GM23338 (cell line): ENCODE measurements around the gene NDUFB8. TPM values are rescaled to one million over a fixed set of nuclear protein-coding genes. Genes with fewer than 3 reads are reported as not detected.

Source experiments
- ATAC-seq: fragments of 200-7000 bp; cut with Tn5 transposase; 3 replicates; pipeline ENCODE4 v1.9.1; 2020
- DNase-seq: peaks from one replicate; pipeline ENCODE4 v3.0.0-alpha.2; 2015; ENCODE audit warnings: low spot score
- H2AFZ ChIP-seq: fragments of 200-600 bp; sonication (generic); 2 replicates; pipeline ENCODE4 v1.8.0; 2016; ENCODE audit warnings: antibody characterized with exemption, mild to moderate bottlenecking, moderate library complexity
- H3F3A ChIP-seq: fragments of 200-600 bp; sonication (generic); replicated peaks from 2 replicates; pipeline ENCODE4 v1.8.0; 2017; ENCODE audit warnings: antibody characterized with exemption, mixed run types, low read depth
- H3K27ac ChIP-seq: fragments of 200-600 bp; sonication (generic); 2 replicates; pipeline ENCODE4 v1.6.1; 2016; ENCODE audit warnings: low read depth
- H3K27me3 ChIP-seq: fragments of 200-600 bp; sonication (generic); 2 replicates; pipeline ENCODE4 v1.8.0; 2016; ENCODE audit warnings: mild to moderate bottlenecking, mixed run types, moderate library complexity; ENCODE audit not compliant: insufficient read depth
- H3K36me3 ChIP-seq: fragments of 200-600 bp; sonication (generic); 2 replicates; pipeline ENCODE4 v1.8.0; 2016; ENCODE audit warnings: mild to moderate bottlenecking; ENCODE audit not compliant: insufficient read depth
- H3K4me1 ChIP-seq: fragments of 200-600 bp; sonication (generic); 2 replicates; pipeline ENCODE4 v1.8.0; 2016; ENCODE audit warnings: mild to moderate bottlenecking, moderate library complexity; ENCODE audit not compliant: insufficient read depth
- H3K4me2 ChIP-seq: fragments of 200-600 bp; sonication (generic); 2 replicates; pipeline ENCODE4 v1.7.1; 2017; ENCODE audit warnings: mixed run types
- H3K4me3 ChIP-seq: fragments of 200-600 bp; sonication (generic); 2 replicates; pipeline ENCODE4 v1.6.1; 2016; ENCODE audit warnings: mixed run types
- H3K79me2 ChIP-seq: fragments of 200-600 bp; sonication (generic); replicated peaks from 2 replicates; pipeline ENCODE4 v1.8.0; 2017; ENCODE audit warnings: mild to moderate bottlenecking; ENCODE audit not compliant: insufficient read depth
- H3K9me2 ChIP-seq: fragments of 200-600 bp; sonication (generic); 2 replicates; pipeline ENCODE4 v1.8.0; 2017; ENCODE audit not compliant: insufficient read depth
- H4K20me1 ChIP-seq: fragments of 200-600 bp; sonication (generic); replicated peaks from 2 replicates; pipeline ENCODE4 v1.8.0; 2017; ENCODE audit warnings: mild to moderate bottlenecking; ENCODE audit not compliant: insufficient read depth
- H3K27ac Mint-ChIP-seq: 2 replicates; pipeline ENCODE4 v1.8.0; 2020; ENCODE audit warnings: inconsistent platforms, mild to moderate bottlenecking, moderate library complexity, mixed read lengths
- H3K27me3 Mint-ChIP-seq: 3 replicates; pipeline ENCODE4 v1.8.0; 2022; ENCODE audit warnings: low read depth, mild to moderate bottlenecking, moderate library complexity, mixed read lengths, inconsistent platforms; ENCODE audit not compliant: insufficient read depth, poor library complexity
- H3K36me3 Mint-ChIP-seq: 3 replicates; pipeline ENCODE4 v1.8.0; 2021; ENCODE audit warnings: low read depth, mild to moderate bottlenecking, inconsistent platforms, moderate library complexity, mixed read lengths
- H3K4me1 Mint-ChIP-seq: 3 replicates; pipeline ENCODE4 v1.8.0; 2020; ENCODE audit warnings: mild to moderate bottlenecking, inconsistent platforms, mixed read lengths
- H3K4me3 Mint-ChIP-seq: 3 replicates; pipeline ENCODE4 v1.8.0; 2021; ENCODE audit warnings: moderate library complexity, mild to moderate bottlenecking, inconsistent platforms, mixed read lengths
- H3K9me3 Mint-ChIP-seq: 3 replicates; pipeline ENCODE4 v1.8.0; 2020; ENCODE audit warnings: moderate library complexity, mild to moderate bottlenecking, inconsistent platforms, mixed read lengths
- CREB1 ChIP-seq: fragments of 250-450 bp; sonication (Bioruptor Pico); IDR thresholded peaks from 2 replicates; pipeline ENCODE4 v1.5.0; 2020; ENCODE audit warnings: low read depth, mild to moderate bottlenecking, moderate library complexity
- CTCF ChIP-seq, 2 experiments: fragments of 200-600 bp in 1 of 2; sonication (generic) in 1 of 2; conservative IDR thresholded peaks; 2 replicates each; pipeline versions ENCODE4 v1.5.1 to v1.6.1; 2016 to 2017; ENCODE audit warnings: antibody characterized with exemption in 2 of 2, low read depth in 2 of 2, mild to moderate bottlenecking in 2 of 2, moderate library complexity in 1 of 2
- ETS1 ChIP-seq: IDR thresholded peaks from 2 replicates; pipeline ENCODE4 v1.6.1; 2016; ENCODE audit warnings: antibody characterized with exemption
- EZH2 ChIP-seq: fragments of 200-600 bp; sonication (generic); IDR thresholded peaks from one replicate; pipeline ENCODE4 v1.8.0; 2017; ENCODE audit warnings: antibody characterized with exemption, mild to moderate bottlenecking, low read depth; ENCODE audit not compliant: unreplicated experiment
- EZH2phosphoT487 ChIP-seq: fragments of 200-600 bp; sonication (generic); IDR thresholded peaks from one replicate; pipeline ENCODE4 v1.8.1; 2018; ENCODE audit warnings: antibody characterized with exemption; ENCODE audit not compliant: unreplicated experiment
- JUNB ChIP-seq: IDR thresholded peaks from one replicate; pipeline ENCODE4 v1.6.1; 2016; ENCODE audit warnings: antibody characterized with exemption; ENCODE audit not compliant: unreplicated experiment
- NANOG ChIP-seq: IDR thresholded peaks from 2 replicates; pipeline ENCODE4 v1.6.1; 2016; ENCODE audit warnings: antibody characterized with exemption, borderline replicate concordance
- POLR2AphosphoS5 ChIP-seq: IDR thresholded peaks from 2 replicates; pipeline ENCODE4 v1.6.1; 2016; ENCODE audit warnings: antibody characterized with exemption, low read depth
- REST ChIP-seq: IDR thresholded peaks from one replicate; pipeline ENCODE4 v1.6.1; 2018; ENCODE audit warnings: antibody characterized with exemption; ENCODE audit not compliant: unreplicated experiment
- STAT1 ChIP-seq: IDR thresholded peaks from one replicate; pipeline ENCODE4 v1.6.1; 2016; ENCODE audit warnings: antibody characterized with exemption; ENCODE audit not compliant: unreplicated experiment
- ZNF114 ChIP-seq: fragments of 250-450 bp; sonication (Bioruptor Pico); IDR thresholded peaks from 2 replicates; pipeline ENCODE4 v1.5.0; 2020; ENCODE audit warnings: mild to moderate bottlenecking, moderate library complexity
- ZNF331 ChIP-seq: fragments of 250-450 bp; sonication (Bioruptor Pico); IDR thresholded peaks from 2 replicates; pipeline ENCODE4 v1.5.0; 2020; ENCODE audit warnings: low read depth, mild to moderate bottlenecking, moderate library complexity
- ZNF462 ChIP-seq: fragments of 250-450 bp; sonication (Bioruptor Pico); IDR thresholded peaks from 2 replicates; pipeline ENCODE4 v1.5.0; 2020; ENCODE audit warnings: mild to moderate bottlenecking, moderate library complexity
- polyA plus RNA-seq: library from polyadenylated mRNA; unstranded; fragments of >200 nt; fragmentation: Nextera tagmentation; extraction: Ambion mirVana; gene quantifications from 2 replicates; pipeline ENCODE4 v1.2.1, GENCODE V29; 2016
- total RNA-seq: library from RNA; depleted of rRNA; stranded (reverse); fragments of >200 nt; shearing (Covaris generic); gene quantifications from 2 replicates; pipeline ENCODE4 v1.2.3, GENCODE V29; 2014

The NDUFB8 gene
- total and polyA plus RNA-seq, 2 experiments from 2014 or later = 131 to 464 TPM

GRCh38 chr10:100479037-100479436 lies 50.6 kb downstream of the NDUFB8 start:
- Histone ChIP-seq H2AFZ (no peak overlapping the region), H3K27me3 (peaks cover 59% of the 10 kb centered on the region), H3K4me2 (no peak overlapping the region), H3K9me2 (no peaks in the 10 kb centered on the region), H4K20me1 (0 out of 2 replicates have a peak, but pooled peaks cover 8% of the 10 kb centered on the region), H3K4me1 (peaks cover 11% of the 10 kb centered on the region), H3K27ac (no peak overlapping the region), H3K36me3 (peaks cover 3% of the 10 kb centered on the region; the same call in 1 of the 2 replicates), H3K4me3 (no peak overlapping the region), H3F3A (no peaks in the 10 kb centered on the region), H3K79me2 (no peaks in the 10 kb centered on the region)
- Mint-ChIP-seq H3K4me1 (peaks cover 11% of the 10 kb centered on the region), H3K4me3 (no peak overlapping the region), H3K9me3 (no peaks in the 10 kb centered on the region; the same call in 2 of the 3 replicates), H3K27me3 (peaks cover 62% of the 10 kb centered on the region), H3K36me3 (no peaks in the 10 kb centered on the region; the same call in 2 of the 3 replicates), H3K27ac (no peak overlapping the region)
- TF ChIP-seq STAT1 (no peak), ZNF331 (CRISPR knock-in tag) (no peak), ZNF114 (no peak), CTCF (conservative IDR thresholded peaks at IDR 0.05; ENCODE audit: low read depth in 2 of 2) (no peak), POLR2AphosphoS5 (no peak), CREB1 (CRISPR knock-in tag) (no peak), EZH2phosphoT487 (no peak), ETS1 (no peak), ZNF462 (CRISPR knock-in tag) (no peak), JUNB (no peak), REST (no peak), NANOG (no peak), EZH2 (no peak)
- DNase-seq = no peak
- no peak for ATAC-seq
